ENCODE data around the gene RFX7. TPM values are rescaled to one million over a fixed set of nuclear protein-coding genes. Genes with fewer than 3 reads are reported as not detected.

RFX7 gene
- polyA plus RNA-seq, 1 donor from 2014 or later: 3.4 TPM

DNA sequence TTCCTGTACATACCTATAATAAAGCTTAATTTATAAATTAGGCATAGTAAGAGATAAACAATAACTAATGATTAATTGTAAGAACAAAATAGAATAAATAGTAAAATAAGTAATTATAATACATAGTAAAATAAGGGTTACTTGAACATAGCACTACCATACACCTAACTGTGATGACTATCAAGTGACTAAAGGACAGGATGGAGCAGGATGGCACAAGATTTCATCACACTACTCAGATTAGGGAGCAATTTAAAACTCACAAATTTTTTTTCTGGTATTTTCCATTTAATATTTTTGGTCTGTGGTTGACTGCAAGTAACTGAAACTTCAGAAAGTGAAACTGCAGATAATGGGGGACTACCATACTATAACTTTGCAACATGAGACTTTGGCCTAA lies 14.8 kb downstream of the RFX7 start:
- H3K27me3 Mint-ChIP-seq: no peaks in the 10 kb centered on the region
- peaks cover 32% of the 10 kb centered on the region for H3K36me3 Mint-ChIP-seq
- no peak overlapping the region for H3K4me3 Mint-ChIP-seq
- H3K9me3 Mint-ChIP-seq: peaks cover 10 to 27% (median 14%) of the 10 kb centered on the region in 3 donors
- H3K27ac Mint-ChIP-seq: no peak overlapping the region
- peaks cover 0 to 8% (median 4%) of the 10 kb centered on the region in 3 donors for H3K4me1 Mint-ChIP-seq

DNA sequence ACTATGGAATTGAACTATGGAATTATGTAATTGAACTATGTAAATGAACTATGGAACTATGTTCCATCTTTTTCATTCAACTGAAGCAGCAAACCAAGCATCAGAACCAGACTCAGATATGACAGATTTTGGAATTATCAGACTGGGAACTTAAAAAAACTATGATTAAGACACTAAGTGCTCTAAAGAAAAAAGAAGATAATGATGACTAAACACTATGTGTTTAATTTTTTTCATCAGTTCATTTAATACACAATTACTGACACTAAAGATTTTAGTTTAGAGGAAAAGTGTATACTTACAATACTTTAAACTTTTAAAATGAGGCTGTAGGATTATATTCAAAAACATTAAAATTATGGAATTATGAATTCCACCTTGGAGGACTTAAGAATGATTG lies 15.3 kb downstream of the RFX7 start:
- peaks cover 0 to 8% (median 4%) of the 10 kb centered on the region in 3 donors for H3K4me1 Mint-ChIP-seq
- peak overlapping the region in 1 of 4 donors; percentile 11 for H3K4me3 Mint-ChIP-seq
- peaks cover 27% of the 10 kb centered on the region for H3K36me3 Mint-ChIP-seq
- no peaks in the 10 kb centered on the region for H3K27me3 Mint-ChIP-seq
- peaks cover 7 to 23% (median 12%) of the 10 kb centered on the region in 3 donors for H3K9me3 Mint-ChIP-seq
- H3K27ac Mint-ChIP-seq: no peak overlapping the region

DNA sequence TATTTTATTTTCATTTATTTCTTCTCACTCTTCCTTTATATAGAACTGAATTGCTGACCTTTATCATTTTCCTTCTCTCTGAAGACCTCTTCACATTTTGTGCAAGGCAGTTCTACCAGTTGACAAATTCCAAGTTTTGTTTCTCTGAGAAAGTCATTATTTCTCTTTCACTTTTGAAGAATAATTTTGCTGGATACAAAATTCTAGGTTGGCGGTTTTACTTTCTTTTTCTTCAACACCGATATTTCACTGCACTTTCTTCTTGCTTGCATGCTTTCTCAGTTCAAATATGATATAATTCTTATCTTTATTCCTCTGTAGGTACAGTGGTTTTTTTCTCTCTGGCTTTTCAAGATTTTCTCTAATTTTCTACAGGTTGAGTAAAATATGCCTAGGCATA lies 15.9 kb downstream of the RFX7 start:
- peaks cover 0 to 8% (median 4%) of the 10 kb centered on the region in 3 donors for H3K4me1 Mint-ChIP-seq
- H3K4me3 Mint-ChIP-seq: no peak overlapping the region
- peaks cover 6 to 22% (median 9%) of the 10 kb centered on the region in 3 donors for H3K9me3 Mint-ChIP-seq
- H3K27ac Mint-ChIP-seq: no peak overlapping the region
- peaks cover 23% of the 10 kb centered on the region for H3K36me3 Mint-ChIP-seq
- no peaks in the 10 kb centered on the region for H3K27me3 Mint-ChIP-seq

DNA sequence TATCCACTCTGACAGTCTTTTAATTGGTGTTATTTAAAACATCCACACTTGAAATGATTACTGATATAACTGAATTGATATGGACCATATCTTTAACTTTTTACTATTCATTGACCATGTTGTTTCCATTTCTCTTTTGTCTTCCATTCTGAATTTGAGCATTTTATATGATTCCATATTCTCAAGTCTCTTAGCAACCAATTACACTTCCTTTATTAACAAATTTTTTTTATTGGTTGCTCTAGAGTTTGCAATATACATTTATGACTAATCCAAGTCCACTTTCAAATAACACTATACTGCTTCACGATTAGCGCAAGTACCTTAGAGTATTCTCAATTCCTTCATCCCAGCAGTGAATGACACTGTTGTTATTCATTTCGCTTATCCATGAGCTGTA lies 16.4 kb downstream of the RFX7 start:
- no peak overlapping the region for H3K27ac Mint-ChIP-seq
- H3K36me3 Mint-ChIP-seq: peaks cover 27% of the 10 kb centered on the region
- peaks cover 0 to 8% (median 4%) of the 10 kb centered on the region in 3 donors for H3K4me1 Mint-ChIP-seq

DNA sequence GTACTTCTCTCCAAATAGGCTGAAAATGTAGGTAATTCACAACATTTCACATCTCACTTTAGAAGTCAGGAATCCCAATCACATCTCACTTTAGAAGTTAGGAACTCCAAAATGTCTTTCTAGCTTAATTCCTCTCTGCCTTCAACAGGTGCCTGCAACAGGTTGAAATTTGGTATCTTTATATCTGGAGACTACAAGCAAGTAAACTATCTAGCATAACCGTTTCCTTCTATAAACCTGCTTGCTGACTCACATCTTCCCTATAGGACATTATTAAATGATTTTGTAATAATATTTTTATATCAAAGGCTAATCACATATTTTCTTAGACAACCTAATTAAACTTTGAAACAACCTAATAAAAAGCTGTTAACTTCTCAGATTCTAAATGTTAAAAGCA lies 18.2 kb downstream of the RFX7 start:
- Mint-ChIP-seq H3K27me3 (no peaks in the 10 kb centered on the region), H3K9me3 (peaks cover 3 to 19% (median 7%) of the 10 kb centered on the region in 3 donors), H3K4me1 (peaks cover 0 to 10% (median 4%) of the 10 kb centered on the region in 3 donors), H3K4me3 (no peak overlapping the region), H3K36me3 (peaks cover 23% of the 10 kb centered on the region), H3K27ac (no peak overlapping the region)

More for the DNA sequence above, 16.4 kb downstream of the RFX7 start:
- Mint-ChIP-seq H3K9me3 (peaks cover 8 to 23% (median 9%) of the 10 kb centered on the region in 3 donors), H3K4me3 (no peak overlapping the region), H3K27me3 (no peaks in the 10 kb centered on the region)

DNA sequence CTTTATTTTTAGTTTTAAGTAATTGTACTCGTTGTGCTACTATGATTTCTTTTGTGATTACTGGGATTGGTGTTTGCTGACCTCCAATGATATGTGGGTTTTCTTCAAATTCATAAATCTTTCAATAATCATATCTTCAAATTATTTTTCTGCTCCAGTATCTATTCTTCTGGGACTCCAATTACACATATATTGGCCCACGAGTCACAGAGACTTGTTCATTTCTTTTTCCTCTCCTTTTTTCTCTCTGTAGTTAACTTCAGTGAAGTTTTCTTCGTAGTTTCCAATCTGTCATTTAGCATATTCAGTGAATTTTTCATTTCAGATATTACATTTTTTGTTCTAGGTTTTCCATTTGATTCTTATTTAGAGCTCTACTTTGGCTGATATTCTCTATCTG lies 21.4 kb downstream of the RFX7 start:
- Mint-ChIP-seq H3K27me3 (no peaks in the 10 kb centered on the region), H3K4me3 (peak overlapping the region in 1 of 4 donors; percentile 22), H3K27ac (no peak overlapping the region), H3K9me3 (peaks cover 3 to 19% (median 3%) of the 10 kb centered on the region in 3 donors), H3K36me3 (peaks cover 15% of the 10 kb centered on the region), H3K4me1 (peaks cover 6 to 12% (median 7%) of the 10 kb centered on the region in 3 donors)

DNA sequence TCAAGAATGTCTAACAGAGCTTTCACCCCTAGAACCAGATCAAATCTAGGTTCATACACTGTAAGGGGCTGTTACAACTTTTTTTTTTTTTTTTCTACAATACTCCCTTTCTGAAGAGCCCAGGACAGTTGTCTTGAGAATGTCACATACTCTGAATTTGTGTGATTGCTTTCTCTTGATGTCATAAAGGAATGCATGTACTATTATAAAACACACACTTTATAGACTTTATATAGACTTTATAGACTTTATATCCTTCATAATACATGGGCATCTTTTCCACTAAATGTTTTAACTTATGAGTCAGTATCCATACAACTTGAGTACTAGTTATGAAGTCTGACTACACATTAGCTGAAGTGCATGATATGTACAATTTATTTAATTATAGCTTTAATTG lies 26.3 kb downstream of the RFX7 start:
- Mint-ChIP-seq H3K27me3 (no peaks in the 10 kb centered on the region), H3K9me3 (peaks cover 3 to 16% (median 4%) of the 10 kb centered on the region in 3 donors), H3K4me1 (peaks cover 5 to 13% (median 9%) of the 10 kb centered on the region in 3 donors), H3K27ac (peak overlapping the region in 2 of 3 donors; percentile 5 to 28), H3K36me3 (peaks cover 16% of the 10 kb centered on the region), H3K4me3 (no peak overlapping the region)

DNA sequence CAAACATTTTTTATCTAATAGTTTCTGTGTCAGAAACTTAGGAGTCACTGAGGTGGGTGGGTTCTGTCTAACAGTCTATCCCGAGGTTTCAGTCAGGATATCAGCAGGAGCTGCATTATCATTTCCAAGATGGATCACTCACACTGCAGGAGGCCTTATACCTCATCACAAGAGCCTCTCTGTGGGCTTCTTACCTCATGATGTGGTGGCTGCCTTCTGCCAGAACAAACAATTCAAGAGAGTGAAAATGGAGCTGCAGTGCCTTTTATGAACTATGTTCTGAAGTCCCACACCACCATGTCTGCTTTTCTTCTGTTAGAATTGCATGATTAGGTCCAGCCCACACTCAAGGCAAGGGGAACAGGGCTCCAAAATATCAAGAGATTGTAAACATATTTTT lies 27.9 kb downstream of the RFX7 start:
- Mint-ChIP-seq H3K9me3 (peaks cover 3 to 29% (median 4%) of the 10 kb centered on the region in 3 donors), H3K4me3 (no peak overlapping the region), H3K36me3 (peaks cover 25% of the 10 kb centered on the region), H3K27me3 (no peaks in the 10 kb centered on the region), H3K4me1 (peaks cover 9 to 18% (median 13%) of the 10 kb centered on the region in 3 donors), H3K27ac (peak overlapping the region in 1 of 3 donors; percentile 46)

DNA sequence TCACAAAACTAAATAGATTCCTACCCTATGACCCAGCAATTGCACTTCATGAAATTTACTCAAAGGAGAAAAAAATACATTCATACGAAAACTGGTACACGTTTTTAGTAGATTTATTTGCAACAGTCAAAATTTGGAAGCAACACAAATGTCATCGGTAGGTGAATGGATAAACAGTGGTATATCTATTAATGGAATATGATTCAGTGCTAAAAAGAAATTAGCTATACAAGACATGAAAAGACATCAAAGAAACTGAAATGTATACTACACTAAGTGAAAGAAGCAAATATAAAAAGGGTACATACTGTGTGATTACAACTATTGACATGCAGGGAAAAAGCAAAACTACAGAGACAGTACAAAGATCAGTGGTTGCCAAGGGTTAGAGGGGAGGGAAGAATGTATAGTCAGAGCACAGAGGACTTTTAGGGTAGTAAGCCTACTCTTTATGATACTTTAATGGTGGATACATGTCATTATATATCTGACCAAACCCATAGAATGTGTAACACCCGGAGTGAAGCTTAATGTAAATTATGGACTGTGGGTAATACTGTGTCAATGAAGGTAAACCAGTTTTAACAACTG lies 31.6 kb downstream of the RFX7 start:
- Mint-ChIP-seq H3K4me1 (peaks cover 28 to 38% (median 31%) of the 10 kb centered on the region in 3 donors), H3K27ac (no peak overlapping the region), H3K36me3 (peaks cover 20% of the 10 kb centered on the region), H3K9me3 (peaks cover 0 to 27% (median 4%) of the 10 kb centered on the region in 3 donors), H3K27me3 (no peaks in the 10 kb centered on the region), H3K4me3 (peak overlapping the region in 1 of 4 donors; percentile 74)

DNA sequence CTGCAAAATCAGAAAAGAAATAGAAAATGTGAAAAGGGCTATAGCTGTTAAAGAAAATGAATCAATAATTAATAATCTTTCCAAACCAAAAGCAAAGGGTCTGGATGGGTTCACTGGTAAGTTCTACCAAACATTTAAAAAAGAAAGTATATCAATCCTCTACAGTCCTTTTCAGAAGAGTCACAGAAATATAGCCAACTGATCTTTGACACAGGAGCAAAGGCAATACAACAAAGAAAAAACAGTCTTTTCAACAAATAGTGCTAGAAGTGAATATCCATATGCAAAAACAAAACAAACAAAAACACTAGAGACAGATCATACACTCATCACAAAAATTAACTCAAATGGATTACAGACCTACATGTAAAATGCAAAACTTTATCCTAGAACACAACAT lies 32.6 kb downstream of the RFX7 start:
- Mint-ChIP-seq H3K27ac (peak overlapping the region in 1 of 3 donors; percentile 76), H3K4me1 (peaks cover 37 to 47% (median 38%) of the 10 kb centered on the region in 3 donors), H3K27me3 (no peaks in the 10 kb centered on the region), H3K9me3 (peaks cover 3 to 27% (median 4%) of the 10 kb centered on the region in 3 donors), H3K4me3 (peak overlapping the region in 2 of 4 donors; percentile 14 to 39), H3K36me3 (peaks cover 18% of the 10 kb centered on the region)

DNA sequence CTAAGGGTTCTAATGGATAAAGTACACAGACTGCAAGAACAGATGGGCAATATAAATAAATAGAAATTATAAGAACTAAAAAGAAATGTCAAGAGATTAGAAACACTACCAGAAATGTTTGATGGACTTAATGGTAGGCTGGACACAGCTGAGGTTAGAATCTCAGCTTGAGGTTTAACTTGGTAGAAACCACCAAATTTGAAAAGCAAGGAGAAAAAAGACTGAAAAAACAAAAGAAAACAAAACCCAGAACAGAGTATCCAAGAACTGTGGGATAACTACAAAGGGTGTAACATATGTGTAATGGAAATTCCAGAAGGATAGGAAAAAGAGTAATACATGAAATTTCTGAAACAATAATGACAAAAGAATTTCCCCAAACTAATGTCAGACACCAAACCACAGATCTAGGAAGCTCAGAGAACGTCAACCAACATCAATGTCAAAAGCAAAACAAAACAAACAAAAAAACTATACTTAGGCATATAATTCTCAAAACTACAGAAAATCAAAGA lies 35.0 kb downstream of the RFX7 start:
- Mint-ChIP-seq H3K27me3 (no peaks in the 10 kb centered on the region), H3K27ac (peak overlapping the region; percentile 52 to 74 (median 70)), H3K9me3 (peaks cover 2 to 27% (median 3%) of the 10 kb centered on the region in 3 donors), H3K4me3 (peak overlapping the region in 3 of 4 donors; percentile 53 to 86 (median 83)), H3K36me3 (peaks cover 15% of the 10 kb centered on the region), H3K4me1 (peaks cover 55 to 66% (median 57%) of the 10 kb centered on the region in 3 donors)

DNA sequence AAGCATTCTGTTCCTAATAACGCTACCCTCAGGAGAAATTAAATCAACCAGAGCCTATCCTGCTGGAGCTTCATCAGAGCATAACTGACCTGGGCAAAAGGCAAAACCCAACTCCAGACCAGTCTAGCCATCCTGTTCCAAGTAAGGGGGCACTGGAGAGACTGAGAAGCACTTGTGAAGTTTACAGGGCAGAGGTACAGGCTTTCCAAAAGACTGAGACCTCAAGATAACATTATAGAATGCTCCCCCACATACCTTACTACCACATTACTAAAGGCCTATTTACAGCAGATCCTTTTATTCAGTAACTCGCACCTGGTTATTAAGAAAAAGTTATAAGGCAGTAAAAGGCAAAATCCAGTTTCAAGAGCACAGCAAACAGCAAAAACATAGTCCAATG lies 35.5 kb downstream of the RFX7 start:
- H3K4me1 Mint-ChIP-seq: peaks cover 57 to 70% (median 58%) of the 10 kb centered on the region in 3 donors

DNA sequence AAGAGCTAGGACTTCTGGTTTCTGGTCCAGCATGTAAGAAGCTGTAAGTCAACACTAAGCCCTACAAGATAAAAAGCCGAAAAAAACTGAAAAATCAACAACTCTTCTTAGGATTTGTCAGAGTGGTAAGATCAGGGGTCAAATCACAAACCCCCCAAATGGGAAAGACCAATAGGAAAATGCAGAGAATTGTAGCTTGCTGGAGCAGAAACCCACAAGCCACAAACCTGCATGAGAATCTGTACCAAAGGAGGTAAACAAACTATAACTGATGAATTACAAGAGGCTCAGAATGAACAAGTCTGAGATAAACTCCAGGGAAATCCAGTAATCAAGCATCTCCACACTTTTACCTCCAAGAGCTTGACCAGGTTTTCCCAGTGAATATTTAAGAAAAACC lies 36.0 kb downstream of the RFX7 start:
- H3K27me3 Mint-ChIP-seq: no peaks in the 10 kb centered on the region
- peaks cover 12% of the 10 kb centered on the region for H3K36me3 Mint-ChIP-seq
- H3K4me3 Mint-ChIP-seq: peak overlapping the region; percentile 49 to 86 (median 68)
- peak overlapping the region; percentile 52 to 71 (median 70) for H3K27ac Mint-ChIP-seq
- H3K4me1 Mint-ChIP-seq: peaks cover 62 to 75% (median 63%) of the 10 kb centered on the region in 3 donors
- peaks cover 2 to 22% (median 3%) of the 10 kb centered on the region in 3 donors for H3K9me3 Mint-ChIP-seq

More for the DNA sequence above, 35.5 kb downstream of the RFX7 start:
- Mint-ChIP-seq H3K4me3 (peak overlapping the region; percentile 14 to 86 (median 68)), H3K36me3 (peaks cover 12% of the 10 kb centered on the region), H3K9me3 (peaks cover 2 to 24% (median 3%) of the 10 kb centered on the region in 3 donors), H3K27me3 (no peaks in the 10 kb centered on the region), H3K27ac (peak overlapping the region; percentile 52 to 74 (median 70))

DNA sequence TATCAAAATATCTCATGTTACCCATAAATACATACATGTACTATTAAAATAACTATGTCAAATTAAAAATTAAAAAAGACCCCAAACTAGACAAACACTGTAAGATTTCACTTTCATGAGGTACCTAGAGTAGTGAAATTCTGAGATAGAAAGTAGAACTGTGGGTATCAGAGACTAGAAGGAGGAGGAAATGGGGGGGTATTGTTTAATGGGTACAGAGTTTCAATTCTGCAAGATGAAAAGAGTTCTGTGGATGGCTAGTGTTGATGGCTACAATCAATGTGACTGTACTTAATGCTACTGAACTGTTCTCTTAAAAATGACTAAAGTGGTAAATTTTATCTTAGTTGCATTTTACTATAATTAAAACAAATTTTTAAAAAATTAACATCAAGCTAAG lies 36.6 kb downstream of the RFX7 start:
- Mint-ChIP-seq H3K36me3 (peaks cover 9% of the 10 kb centered on the region), H3K4me3 (peak overlapping the region; percentile 31 to 86 (median 68)), H3K27me3 (no peaks in the 10 kb centered on the region), H3K27ac (peak overlapping the region in 2 of 3 donors; percentile 54 to 70), H3K4me1 (peaks cover 63 to 74% (median 64%) of the 10 kb centered on the region in 3 donors), H3K9me3 (peaks cover 0 to 19% (median 3%) of the 10 kb centered on the region in 3 donors)

DNA sequence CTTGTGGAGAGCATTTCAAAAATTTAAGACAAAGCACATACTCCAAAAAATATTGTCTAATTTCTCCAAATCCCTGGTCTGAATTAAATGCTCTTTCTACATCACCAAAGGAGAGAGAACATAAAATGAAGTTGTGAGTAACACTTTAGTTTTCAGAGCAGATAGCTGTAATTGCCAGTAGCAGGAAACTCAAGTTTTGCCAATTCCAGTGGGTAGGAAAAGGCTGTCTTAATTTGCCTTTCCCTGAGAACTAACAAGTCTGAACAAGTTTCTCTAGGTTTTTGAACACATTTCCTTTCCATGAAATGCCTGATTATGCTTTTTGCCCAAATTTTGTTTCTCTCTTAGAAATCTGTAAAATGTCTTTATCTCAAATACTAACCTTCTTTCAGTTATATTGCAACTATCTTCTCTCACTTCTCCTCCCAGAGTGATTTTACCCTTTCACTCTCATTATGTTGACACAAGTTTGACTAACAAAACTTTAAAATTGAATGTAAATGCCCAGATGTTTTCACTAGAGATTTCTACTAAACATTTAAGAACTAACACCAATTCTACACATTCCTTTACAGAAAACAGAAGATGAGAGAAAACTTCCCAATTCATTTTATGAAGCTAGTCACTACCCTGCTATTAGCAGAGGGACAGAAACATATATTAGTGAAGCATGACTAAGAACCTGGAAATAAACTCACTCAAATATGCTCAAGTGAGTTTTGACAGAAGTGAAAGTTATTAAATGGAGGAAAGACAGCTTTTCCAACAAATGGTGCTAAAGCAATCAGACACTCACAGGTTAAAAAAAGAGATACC lies 38.4 kb downstream of the RFX7 start:
- Mint-ChIP-seq H3K27me3 (no peaks in the 10 kb centered on the region), H3K27ac (peak overlapping the region; percentile 11 to 57 (median 30)), H3K4me1 (peaks cover 59 to 71% (median 63%) of the 10 kb centered on the region in 3 donors), H3K9me3 (peaks cover 0 to 3% (median under 1%) of the 10 kb centered on the region in 3 donors), H3K4me3 (peak overlapping the region in 3 of 4 donors; percentile 6 to 77 (median 21)), H3K36me3 (peaks cover 4% of the 10 kb centered on the region)

All from IgD-negative memory B cell (primary cell).